OCI-LY3 (cell line): Measurements from ENCODE around the gene TH.

Experiments used
- EZH2phosphoT487 ChIP-seq: fragments of 200-600 bp; shearing (Covaris generic); IDR thresholded peaks from 2 replicates; pipeline ENCODE4 v1.6.1; 2018; ENCODE audit warnings: antibody characterized with exemption, mixed run types, low read depth
- TF ChIP-seq, protein P1 (sequence below): fragments of 200-600, 300-600 bp; sonication (generic); IDR thresholded peaks from 2 replicates; pipeline ENCODE4 v1.5.1; 2014; ENCODE audit warnings: antibody characterized with exemption, low read length, low read depth

DNA sequence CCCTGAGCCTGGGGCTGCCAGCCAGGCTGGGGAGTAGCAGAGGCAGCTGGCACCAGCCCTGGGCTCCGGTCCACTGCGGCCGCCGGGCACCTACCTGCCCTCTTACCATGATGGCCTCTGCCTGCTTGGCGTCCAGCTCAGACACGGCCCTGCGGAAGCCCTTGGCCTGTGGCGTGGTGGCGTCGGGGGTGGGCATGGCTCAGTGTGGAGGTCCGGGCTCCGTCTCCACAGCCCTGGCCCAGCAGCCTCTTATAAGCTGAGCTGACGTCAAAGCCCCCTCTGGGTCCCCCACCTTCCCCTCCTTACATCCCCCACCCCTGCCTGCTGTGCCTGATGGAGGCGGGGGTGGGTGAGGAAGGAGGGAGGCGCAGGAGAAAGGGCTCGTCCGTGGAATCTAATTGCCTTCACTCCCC is at the start of gene TH:
- TF ChIP-seq, protein P1, sequence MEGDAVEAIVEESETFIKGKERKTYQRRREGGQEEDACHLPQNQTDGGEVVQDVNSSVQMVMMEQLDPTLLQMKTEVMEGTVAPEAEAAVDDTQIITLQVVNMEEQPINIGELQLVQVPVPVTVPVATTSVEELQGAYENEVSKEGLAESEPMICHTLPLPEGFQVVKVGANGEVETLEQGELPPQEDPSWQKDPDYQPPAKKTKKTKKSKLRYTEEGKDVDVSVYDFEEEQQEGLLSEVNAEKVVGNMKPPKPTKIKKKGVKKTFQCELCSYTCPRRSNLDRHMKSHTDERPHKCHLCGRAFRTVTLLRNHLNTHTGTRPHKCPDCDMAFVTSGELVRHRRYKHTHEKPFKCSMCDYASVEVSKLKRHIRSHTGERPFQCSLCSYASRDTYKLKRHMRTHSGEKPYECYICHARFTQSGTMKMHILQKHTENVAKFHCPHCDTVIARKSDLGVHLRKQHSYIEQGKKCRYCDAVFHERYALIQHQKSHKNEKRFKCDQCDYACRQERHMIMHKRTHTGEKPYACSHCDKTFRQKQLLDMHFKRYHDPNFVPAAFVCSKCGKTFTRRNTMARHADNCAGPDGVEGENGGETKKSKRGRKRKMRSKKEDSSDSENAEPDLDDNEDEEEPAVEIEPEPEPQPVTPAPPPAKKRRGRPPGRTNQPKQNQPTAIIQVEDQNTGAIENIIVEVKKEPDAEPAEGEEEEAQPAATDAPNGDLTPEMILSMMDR, result no peak
- TF ChIP-seq EZH2phosphoT487, result no peak
